Ascending aorta (tissue), 2 donors: ENCODE data around the gene PCDH9. TPM values are rescaled to one million over a fixed set of nuclear protein-coding genes. Genes with fewer than 3 reads are reported as not detected.

Experiments
- DNase-seq, 2 donors: peaks; one replicate each; pipeline ENCODE4 v3.0.0-alpha.2; 2019; ENCODE audit warnings: low spot score in 2 of 2
- H3K27ac ChIP-seq, 2 donors: fragments of 200-600 bp; sonication (generic); one replicate each; pipeline ENCODE4 v1.5.1; 2016 to 2017; ENCODE audit warnings: mild to moderate bottlenecking in 1 of 2
- H3K27me3 ChIP-seq: fragments of 200-600 bp; sonication (generic); one replicate; pipeline ENCODE4 v1.5.1; 2017
- H3K36me3 ChIP-seq, 2 donors: fragments of 200-600 bp; sonication (generic); one replicate each; pipeline ENCODE4 v1.5.1; 2016
- H3K4me1 ChIP-seq, 2 donors: fragments of 200-600 bp; sonication (generic); one replicate each; pipeline ENCODE4 v1.5.1; 2016 to 2017; ENCODE audit warnings: mild to moderate bottlenecking in 1 of 2
- H3K4me3 ChIP-seq, 2 donors: fragments of 200-600 bp; sonication (generic); one replicate each; pipeline ENCODE4 v1.5.1; 2016 to 2017; ENCODE audit warnings: mild to moderate bottlenecking in 1 of 2
- H3K9me3 ChIP-seq, 2 donors: fragments of 200-600 bp; sonication (generic); one replicate each; pipeline ENCODE4 v1.5.1; 2016
- CTCF ChIP-seq, 3 experiments: fragments of 200-600 bp in 2 of 3; fragments of 450-650 bp in 1 of 3; sonication (generic) in 2 of 3; IDR thresholded peaks; one replicate each; pipeline ENCODE4 v1.5.1; 2016 to 2019; ENCODE audit warnings: antibody characterized with exemption in 3 of 3, mild to moderate bottlenecking in 1 of 3, moderate library complexity in 1 of 3
- intact Hi-C: fragments of 100-400 bp; cut with DNase I; formaldehyde crosslinking; loops from one replicate; pipeline ENCODE4 v1.15.1; 2023
- total RNA-seq: library from RNA; depleted of rRNA; stranded (reverse); fragments of >200 nt; gene quantifications from one replicate; pipeline ENCODE4 v1.1.0, GENCODE V29; 2016

Gene PCDH9
- total RNA-seq, 1 donor from 2014 or later: 3.6 TPM

- no peak for DNase-seq
- H3K4me3 ChIP-seq: no peak overlapping the region
- no peak overlapping the region for H3K27ac ChIP-seq
- no peak for TF ChIP-seq CTCF (IDR thresholded peaks at IDR 0.05)
- no peaks in the 10 kb centered on the region for H3K27me3 ChIP-seq
- H3K9me3 ChIP-seq: no peaks in the 10 kb centered on the region
- H3K4me1 ChIP-seq: no peaks in the 10 kb centered on the region
- intact Hi-C loops: no loop called here
- H3K36me3 ChIP-seq: no peaks in the 10 kb centered on the region
Observed at GRCh38 chr13:66972659-66973058, 257.5 kb downstream of the PCDH9 start.

- Histone ChIP-seq H3K27me3 (no peaks in the 10 kb centered on the region), H3K36me3 (no peaks in the 10 kb centered on the region)
- DNase-seq: no peak
Observed at GRCh38 chr13:66971004-66971403, 259.1 kb downstream of the PCDH9 start.

GRCh38 chr13:66969291-66969690, 260.8 kb downstream of the PCDH9 start:
- Histone ChIP-seq H3K4me1 (no peaks in the 10 kb centered on the region), H3K27me3 (no peaks in the 10 kb centered on the region), H3K9me3 (no peaks in the 10 kb centered on the region), H3K4me3 (no peak overlapping the region), H3K27ac (no peak overlapping the region), H3K36me3 (no peaks in the 10 kb centered on the region)
- TF ChIP-seq CTCF (IDR thresholded peaks at IDR 0.05): no peak
- intact Hi-C loops: no loop called here
- no peak for DNase-seq

More at GRCh38 chr13:66971004-66971403, 259.1 kb downstream of the PCDH9 start:
- no peaks in the 10 kb centered on the region for H3K4me1 ChIP-seq
- TF ChIP-seq CTCF (IDR thresholded peaks at IDR 0.05): no peak
- H3K27ac ChIP-seq: no peak overlapping the region
- no peaks in the 10 kb centered on the region for H3K9me3 ChIP-seq
- intact Hi-C loops: no loop called here
- H3K4me3 ChIP-seq: no peak overlapping the region

DNA sequence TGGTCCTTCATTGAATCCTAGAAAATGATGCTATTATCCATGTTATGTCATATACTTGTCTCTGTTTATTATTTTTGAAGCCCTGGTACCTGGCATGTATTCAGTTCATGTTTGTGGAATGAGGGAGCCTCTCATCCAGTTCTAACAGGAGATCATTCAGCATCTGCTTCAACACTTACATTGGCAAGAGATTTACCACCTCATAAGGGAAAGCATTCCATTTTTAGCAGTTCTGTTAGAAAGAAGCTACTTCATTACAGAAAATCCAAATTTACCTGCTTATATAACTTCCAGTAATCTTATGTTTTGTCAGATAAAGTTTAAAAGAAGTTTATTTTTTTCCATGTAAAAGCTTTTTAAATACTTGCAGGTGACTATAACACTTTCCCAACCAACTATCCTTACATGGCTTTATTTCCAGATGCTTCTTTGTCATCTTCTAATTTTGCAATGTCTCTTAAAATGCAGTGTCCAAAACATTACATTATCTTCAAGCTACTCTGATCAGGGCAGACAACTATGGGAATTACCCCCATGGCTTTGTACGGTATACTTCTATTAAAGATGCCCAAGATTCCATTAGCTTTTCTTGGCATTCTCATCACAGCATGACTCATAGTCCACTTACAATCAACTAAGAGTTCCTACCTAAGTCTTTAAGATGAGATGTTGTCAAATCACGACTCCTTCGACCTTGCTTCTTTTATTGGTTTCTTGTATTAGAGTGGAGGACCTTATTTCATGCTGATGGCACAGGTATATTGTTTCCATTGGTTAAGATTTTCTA, 262.1 kb downstream of the PCDH9 start:
- Histone ChIP-seq H3K27ac (no peak overlapping the region), H3K9me3 (no peaks in the 10 kb centered on the region), H3K27me3 (no peaks in the 10 kb centered on the region), H3K4me1 (no peaks in the 10 kb centered on the region), H3K4me3 (no peak overlapping the region), H3K36me3 (no peaks in the 10 kb centered on the region)
- intact Hi-C loops: no loop called here
- no peak for DNase-seq
- no peak for TF ChIP-seq CTCF (IDR thresholded peaks at IDR 0.05)

GRCh38 chr13:66965181-66965580, 265.0 kb downstream of the PCDH9 start:
- Histone ChIP-seq H3K9me3 (no peaks in the 10 kb centered on the region), H3K4me3 (no peak overlapping the region), H3K27ac (no peak overlapping the region), H3K4me1 (no peaks in the 10 kb centered on the region), H3K27me3 (no peaks in the 10 kb centered on the region), H3K36me3 (no peaks in the 10 kb centered on the region)
- no peak for TF ChIP-seq CTCF (IDR thresholded peaks at IDR 0.05)
- no peak for DNase-seq
- intact Hi-C loops: no loop called here
